Osteoblast (primary cell): Measurements from ENCODE around the gene ADGRG1. TPM values are rescaled to one million over a fixed set of nuclear protein-coding genes. Genes with fewer than 3 reads are reported as not detected.

ENCODE experiments used
- DNase-seq: peaks from one replicate; pipeline ENCODE4 v3.0.0; 2011; ENCODE audit warnings: low spot score, mixed read lengths; ENCODE audit not compliant: insufficient read length; ENCODE audit errors: missing footprints
- H2AFZ ChIP-seq: 2 replicates; pipeline ENCODE4 v1.6.0; 2011; ENCODE audit warnings: mild to moderate bottlenecking, low read length
- H3K27ac ChIP-seq: 2 replicates; pipeline ENCODE4 v1.5.1; 2011; ENCODE audit warnings: mild to moderate bottlenecking, low read depth, low read length, moderate library complexity
- H3K27me3 ChIP-seq: 2 replicates; pipeline ENCODE4 v1.6.0; 2012; ENCODE audit warnings: mild to moderate bottlenecking, control low read depth, inconsistent platforms, low read length, moderate library complexity; ENCODE audit not compliant: insufficient read depth
- H3K36me3 ChIP-seq: 2 replicates; pipeline ENCODE4 v1.5.1; 2011; ENCODE audit warnings: mild to moderate bottlenecking, low read length, control low read depth, moderate library complexity; ENCODE audit not compliant: insufficient read depth
- H3K4me1 ChIP-seq: 2 replicates; pipeline ENCODE4 v1.5.1; 2011; ENCODE audit warnings: mild to moderate bottlenecking, low read length, control low read depth, moderate library complexity; ENCODE audit not compliant: insufficient read depth
- H3K4me2 ChIP-seq: 2 replicates; pipeline ENCODE4 v1.6.0; 2011; ENCODE audit warnings: mild to moderate bottlenecking, low read length; ENCODE audit not compliant: insufficient read depth
- H3K4me3 ChIP-seq: fragments of 200-600 bp; sonication (generic); 3 replicates; pipeline ENCODE4 v1.5.1; 2012; ENCODE audit warnings: mild to moderate bottlenecking, low read length, inconsistent platforms; ENCODE audit not compliant: insufficient read depth
- H3K79me2 ChIP-seq: 2 replicates; pipeline ENCODE4 v1.6.0; 2012; ENCODE audit warnings: mild to moderate bottlenecking, low read length, control low read depth, inconsistent platforms; ENCODE audit not compliant: insufficient read depth
- H3K9me3 ChIP-seq: 2 replicates; pipeline ENCODE4 v1.5.1; 2011; ENCODE audit warnings: low read depth, low read length, control low read depth
- H4K20me1 ChIP-seq: 2 replicates; pipeline ENCODE4 v1.6.0; 2012; ENCODE audit warnings: mild to moderate bottlenecking, low read length, control low read depth; ENCODE audit not compliant: insufficient read depth
- CTCF ChIP-seq: IDR thresholded peaks from 2 replicates; pipeline ENCODE4 v1.5.1; 2011; ENCODE audit warnings: mild to moderate bottlenecking, low read depth, low read length, moderate library complexity; ENCODE audit errors: extremely low read depth
- total RNA-seq: library from RNA; depleted of rRNA; stranded (reverse); fragments of >200 nt; gene quantifications from 2 replicates; pipeline ENCODE4 v1.2.3, GENCODE V29; 2012

The ADGRG1 gene
- total RNA-seq, 1 donor = 0.72 TPM

- Histone ChIP-seq H3K4me2 (no peak overlapping the region), H3K27me3 (no peaks in the 10 kb centered on the region), H3K36me3 (no peaks in the 10 kb centered on the region), H2AFZ (no peak overlapping the region), H3K9me3 (no peaks in the 10 kb centered on the region), H3K4me1 (peaks cover 35% of the 10 kb centered on the region), H3K79me2 (no peaks in the 10 kb centered on the region), H3K27ac (no peak overlapping the region), H4K20me1 (no peaks in the 10 kb centered on the region), H3K4me3 (no peak overlapping the region)
- TF ChIP-seq CTCF = no peak
- DNase-seq = peak; percentile 54
These were observed 1.8 kb upstream of the ADGRG1 start for GRCh38 chr16:57626420-57627170.

- Histone ChIP-seq H3K27ac (peak overlapping the region; percentile 98), H3K4me1 (peaks cover 40% of the 10 kb centered on the region), H3K79me2 (no peaks in the 10 kb centered on the region), H3K4me2 (peak overlapping the region; percentile 80), H3K9me3 (no peaks in the 10 kb centered on the region), H3K36me3 (no peaks in the 10 kb centered on the region), H3K27me3 (no peaks in the 10 kb centered on the region), H4K20me1 (no peaks in the 10 kb centered on the region), H2AFZ (no peak overlapping the region), H3K4me3 (peak overlapping the region; percentile 64)
- peak; percentile 96 for DNase-seq
- TF ChIP-seq CTCF = peak; percentile 60
These were observed 1.1 kb upstream of the ADGRG1 start for GRCh38 chr16:57627184-57627871.

GRCh38 chr16:57628783-57629293, 408 bp downstream of the ADGRG1 start:
- H4K20me1 ChIP-seq = no peaks in the 10 kb centered on the region
- no peaks in the 10 kb centered on the region for H3K36me3 ChIP-seq
- no peaks in the 10 kb centered on the region for H3K27me3 ChIP-seq

More at GRCh38 chr16:57628783-57629293, 408 bp downstream of the ADGRG1 start:
- TF ChIP-seq CTCF = no peak
- H3K4me2 ChIP-seq = peak overlapping the region; percentile 80
- peak overlapping the region; percentile 98 for H3K27ac ChIP-seq
- peak; percentile 19 for DNase-seq
- peak overlapping the region; percentile 64 for H3K4me3 ChIP-seq
- H3K4me1 ChIP-seq = peaks cover 46% of the 10 kb centered on the region
- H2AFZ ChIP-seq = peak overlapping the region; percentile 70
- no peaks in the 10 kb centered on the region for H3K79me2 ChIP-seq
- no peaks in the 10 kb centered on the region for H3K9me3 ChIP-seq
